ENCODE measurements around the gene WNT8B.

DNA sequence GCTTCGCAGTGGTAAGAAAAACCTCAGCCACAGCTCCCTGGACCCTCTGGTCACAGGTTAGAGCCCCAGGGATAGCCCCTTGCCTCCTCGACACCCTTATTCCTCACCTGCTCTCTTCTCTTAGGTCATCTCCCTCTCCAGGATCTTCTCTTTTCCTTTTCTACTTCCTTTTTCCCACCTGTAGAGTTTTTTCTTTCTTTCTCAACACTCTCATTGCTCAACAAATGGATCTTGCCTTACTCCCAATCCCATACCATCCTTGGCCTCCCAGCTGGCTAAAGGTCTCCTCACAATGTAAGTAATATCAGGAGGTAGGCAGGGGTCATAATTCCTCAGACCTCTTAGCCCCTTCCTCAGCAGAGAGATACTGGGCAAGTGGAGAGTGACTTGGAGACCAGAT is 17.2 kb downstream of the WNT8B start:
- TF ChIP-seq SMARCE1 (IDR thresholded peaks at IDR 0.05; ENCODE audit: borderline replicate concordance) (no peak), POLR2A (IDR thresholded peaks at IDR 0.05; ENCODE audit: insufficient read depth in 1 of 2, low read depth in 2 of 2, low read length in 2 of 2) (no peak), JUND (CRISPR knock-in tag; IDR thresholded peaks at IDR 0.05) (no peak), SP1 (IDR thresholded peaks at IDR 0.05) (no peak), SP1 (CRISPR knock-in tag; IDR thresholded peaks at IDR 0.05) (no peak), NR3C1 (CRISPR knock-in tag; IDR thresholded peaks at IDR 0.05) (no peak), ETV6 (CRISPR knock-in tag; conservative IDR thresholded peaks at IDR 0.05) (no peak), HNRNPH1 (optimal IDR thresholded peaks at IDR 0.05; ENCODE audit: low read depth, low read length) (no peak)

All from HepG2 (cell line).